Activated CD8-positive, alpha-beta memory T cell treated with anti-CD3 and anti-CD28 coated beads, Interleukin-2, amount 50 U/mL, for 1 hour (primary cell): ENCODE data around the gene RELN.

Experiments
- DNase-seq: peaks from one replicate; pipeline ENCODE4 v3.0.0-alpha.2; 2020; ENCODE audit errors: extremely low read depth

The RELN gene

GRCh38 chr7:103569621-103570305, 419.7 kb downstream of the RELN start:
- DNase-seq = no peak

DNA sequence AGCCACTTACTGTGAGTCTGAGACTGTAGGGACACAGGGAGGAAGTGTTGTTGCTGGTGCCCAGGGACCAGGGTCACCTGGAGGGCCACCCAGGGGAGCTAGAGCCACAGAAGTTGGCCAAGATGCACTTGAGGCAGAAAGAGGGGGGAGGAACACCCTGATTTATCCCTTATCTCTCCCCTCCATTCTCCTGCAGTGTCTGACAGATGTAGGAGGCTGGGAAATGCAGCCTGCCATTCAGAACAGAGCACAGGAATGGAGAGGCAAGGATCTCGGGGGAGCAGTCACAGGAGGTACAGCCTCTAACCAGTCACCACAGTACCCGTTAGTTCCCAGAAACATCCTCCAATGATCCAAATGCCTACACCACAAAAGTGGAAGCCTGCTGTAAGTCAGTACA, 425.0 kb downstream of the RELN start:
- DNase-seq = no peak

DNA sequence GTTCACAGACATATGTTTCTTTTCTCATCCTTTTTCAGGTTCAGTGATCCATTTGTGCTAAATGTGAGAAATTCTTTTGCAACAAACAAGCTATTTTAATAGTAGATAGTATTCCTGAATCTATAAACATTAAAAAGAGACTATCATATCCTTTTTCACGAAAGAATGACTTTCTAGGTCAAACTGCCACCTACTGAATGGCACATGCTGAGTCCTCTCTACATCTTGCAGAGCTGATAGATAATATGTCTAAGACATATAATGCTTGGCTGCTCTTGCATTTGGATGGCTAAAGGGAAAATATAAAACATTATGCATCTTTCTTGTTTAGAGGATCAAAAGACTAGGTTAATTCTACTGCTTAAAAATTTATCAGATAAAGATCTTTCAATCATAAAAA, 429.3 kb downstream of the RELN start:
- no peak for DNase-seq

- DNase-seq = no peak
Observed at GRCh38 chr7:103551016-103551415, 438.4 kb downstream of the RELN start.

DNA sequence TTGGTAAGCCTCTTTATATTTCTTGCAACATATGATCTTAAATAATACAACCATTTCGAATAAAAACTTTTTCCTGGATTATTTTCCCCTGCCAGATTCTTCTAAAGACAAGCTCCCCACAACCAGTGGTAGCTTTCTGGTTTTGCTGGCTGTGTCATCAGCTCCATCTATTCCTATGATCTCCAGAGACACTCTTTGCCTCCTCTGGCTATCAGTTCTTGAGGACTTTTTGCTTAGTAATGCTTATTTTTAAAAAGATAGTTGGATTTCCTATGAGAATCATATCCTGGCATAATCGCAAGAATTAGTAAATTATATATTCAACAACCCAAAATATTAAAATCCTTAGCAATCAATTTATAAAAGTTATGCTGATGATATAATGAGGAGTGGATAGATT, 439.7 kb downstream of the RELN start:
- DNase-seq = no peak

GRCh38 chr7:103547451-103548284, 441.8 kb downstream of the RELN start:
- no peak for DNase-seq

DNA sequence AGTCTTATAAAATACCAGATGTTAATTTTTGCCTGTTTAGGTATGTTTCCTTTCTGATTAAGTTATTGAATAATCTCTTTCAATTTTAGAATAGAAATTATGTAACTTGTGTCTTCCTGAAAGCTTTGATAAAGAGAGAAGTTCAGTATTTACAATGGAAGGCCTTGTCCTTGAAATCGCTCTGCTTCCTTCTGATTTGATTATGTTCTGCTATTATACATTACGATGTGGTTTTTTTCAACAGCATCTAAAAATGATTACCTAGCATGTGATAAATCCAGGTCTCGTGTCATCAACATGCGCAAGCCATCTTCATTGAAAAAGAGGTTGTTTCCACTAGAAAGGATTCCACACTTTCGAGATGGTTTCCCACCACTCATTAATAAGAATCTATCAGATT, 447.0 kb downstream of the RELN start:
- DNase-seq = no peak

DNA sequence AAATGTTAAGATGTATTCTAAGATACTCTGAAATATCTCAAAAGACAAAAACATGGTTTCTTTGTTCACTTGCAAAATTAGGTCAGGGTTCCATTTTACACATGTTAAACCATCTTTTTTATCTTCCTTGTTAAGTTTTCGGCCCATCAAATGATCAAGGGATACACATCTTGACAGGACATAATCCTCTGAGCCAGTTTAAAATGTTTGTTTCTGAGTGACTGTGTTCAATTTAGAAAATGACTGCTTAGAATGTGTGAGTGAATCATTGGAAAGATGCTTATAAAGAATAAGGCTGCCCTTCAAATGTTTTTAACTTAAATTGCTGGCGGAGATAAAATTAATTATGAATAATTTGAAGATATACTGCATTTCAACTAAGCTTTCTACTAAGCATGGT, 447.5 kb downstream of the RELN start:
- DNase-seq = no peak

DNA sequence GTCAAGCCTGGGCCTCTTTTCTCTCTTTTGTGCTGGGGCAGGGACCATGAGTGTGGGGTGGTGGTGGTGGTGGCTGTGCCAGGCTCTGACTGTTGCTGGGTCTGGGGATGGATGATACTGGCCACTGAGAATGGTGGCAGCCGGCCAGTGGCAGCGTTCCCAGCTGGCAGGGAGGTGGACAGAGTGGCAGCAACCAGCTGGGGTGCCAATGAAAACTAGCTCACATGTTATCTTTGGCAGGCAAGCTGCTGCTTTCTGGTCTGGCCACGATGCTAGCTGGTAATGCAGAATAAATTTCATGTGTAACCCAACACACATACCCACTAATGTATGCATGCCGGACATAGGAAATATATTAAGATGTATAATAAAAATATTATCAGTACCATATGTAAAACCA, 448.4 kb downstream of the RELN start:
- no peak for DNase-seq

- DNase-seq = no peak
Observed at GRCh38 chr7:103540338-103540737, 449.1 kb downstream of the RELN start.

GRCh38 chr7:103539875-103540274, 449.6 kb downstream of the RELN start:
- no peak for DNase-seq

- no peak for DNase-seq
Observed at GRCh38 chr7:103538964-103539709, 450.3 kb downstream of the RELN start.

- no peak for DNase-seq
Observed at GRCh38 chr7:103533761-103534160, 455.7 kb downstream of the RELN start.

GRCh38 chr7:103532955-103533354, 456.5 kb downstream of the RELN start:
- no peak for DNase-seq

GRCh38 chr7:103528152-103528551, 461.3 kb downstream of the RELN start:
- no peak for DNase-seq

DNA sequence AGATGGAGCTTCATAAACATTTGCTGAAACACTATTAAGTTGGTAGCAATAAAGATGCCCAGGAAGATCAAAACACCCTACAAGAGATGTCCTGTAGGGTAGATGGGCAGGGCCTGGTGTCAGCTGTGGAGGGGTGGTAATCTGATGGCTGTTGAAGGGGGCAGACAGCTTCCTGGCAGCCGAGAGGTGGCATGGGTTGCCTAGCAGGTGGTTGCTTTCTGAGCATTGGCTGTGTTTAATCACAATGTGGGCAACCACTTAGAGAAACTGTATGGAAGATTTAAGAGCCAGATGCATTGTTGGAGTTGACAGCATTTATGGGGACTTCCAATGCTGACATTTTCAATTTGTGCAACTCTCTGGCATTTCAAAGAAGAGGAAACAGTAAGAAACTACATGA, 463.5 kb downstream of the RELN start:
- no peak for DNase-seq

DNA sequence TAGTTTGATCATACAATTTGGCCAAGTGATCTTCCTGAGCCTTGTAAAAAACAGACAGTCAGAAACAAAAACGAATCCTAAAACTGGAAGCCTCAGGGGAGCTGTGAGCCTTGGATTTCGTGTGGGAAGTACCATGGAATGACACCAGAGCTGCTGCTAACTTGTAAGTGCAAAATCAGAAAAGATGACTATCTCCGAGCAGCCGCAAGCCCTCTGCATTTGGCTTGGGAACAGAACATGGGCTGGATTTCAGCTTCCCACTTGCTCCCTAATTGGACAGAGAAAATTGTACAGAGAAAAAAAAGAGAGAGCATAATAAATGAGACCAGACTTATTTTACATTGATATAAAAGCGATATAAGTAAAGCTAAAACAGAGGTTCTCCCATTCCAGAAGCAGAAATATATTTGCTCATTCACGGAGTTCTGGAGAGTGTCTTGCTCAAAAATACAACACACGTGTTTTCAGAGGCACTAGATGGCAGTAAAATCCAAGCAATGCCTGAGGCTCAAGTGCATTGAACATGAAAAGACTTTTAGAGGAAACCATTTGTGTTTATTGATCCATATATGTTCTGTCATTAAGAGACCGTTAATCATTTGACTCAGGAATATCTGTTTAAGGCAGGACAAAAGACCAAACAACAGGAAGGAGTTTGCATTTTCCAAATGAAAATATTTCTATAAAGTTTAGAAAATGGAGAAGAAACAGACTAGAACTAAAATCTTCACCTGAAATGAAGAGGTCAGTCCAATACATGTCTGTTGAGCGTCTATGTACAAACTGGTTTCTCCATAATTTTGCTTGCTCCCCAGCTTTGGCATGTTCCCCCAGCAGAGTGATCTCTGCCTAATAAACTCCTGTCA, 465.2 kb downstream of the RELN start:
- no peak for DNase-seq

- DNase-seq = no peak
Observed at GRCh38 chr7:103521937-103522336, 467.5 kb downstream of the RELN start.

DNA sequence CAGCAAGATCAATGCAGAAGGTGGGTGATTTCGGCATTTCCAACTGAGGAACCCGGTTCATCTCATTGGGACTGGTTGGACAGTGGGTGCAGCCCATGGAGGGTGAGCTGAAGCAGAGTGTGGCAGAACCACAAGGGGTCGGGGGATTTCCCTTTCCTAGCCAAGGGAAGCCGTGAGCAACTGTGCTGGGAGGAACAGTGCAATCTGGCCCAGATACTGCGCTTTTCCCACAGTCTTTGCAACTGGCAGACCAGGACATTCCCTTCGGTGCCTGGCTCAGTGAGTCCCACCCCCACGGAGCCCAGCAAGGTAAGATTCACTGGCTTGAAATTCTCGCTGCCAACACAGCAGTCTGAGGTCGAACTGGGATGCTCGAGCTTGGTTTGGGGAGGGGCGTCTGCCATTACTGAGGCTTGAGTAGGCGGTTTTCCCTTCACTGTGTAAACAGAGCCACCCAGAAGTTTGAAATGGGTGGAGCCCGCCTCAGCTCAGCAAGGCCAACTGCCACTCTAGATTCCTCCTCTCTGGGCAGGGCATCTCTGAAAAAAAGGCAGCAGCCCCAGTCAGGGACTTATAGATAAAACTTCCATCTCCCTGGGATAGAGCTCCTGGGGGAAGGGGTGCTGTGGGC, 484.8 kb downstream of the RELN start:
- no peak for DNase-seq

DNA sequence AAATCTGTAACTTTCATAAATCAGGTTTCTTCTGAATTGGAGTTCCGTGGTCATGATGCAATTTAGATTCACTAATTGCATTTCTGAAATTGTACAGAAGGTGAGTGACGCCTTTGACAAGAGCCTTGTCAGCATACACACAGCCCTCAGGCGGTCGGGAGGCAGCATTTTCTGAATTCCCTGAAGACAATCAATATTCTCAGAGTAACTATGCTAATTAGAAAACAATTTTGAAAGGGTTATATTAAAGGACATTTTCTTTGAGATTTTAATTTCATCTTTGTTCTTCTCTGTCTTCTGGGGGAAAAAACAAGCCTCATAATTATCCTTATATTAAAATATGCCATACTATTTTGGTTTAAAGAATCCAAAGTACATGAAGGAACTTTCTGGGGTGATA, 488.3 kb downstream of the RELN start:
- no peak for DNase-seq

GRCh38 chr7:103499976-103500375, 489.5 kb downstream of the RELN start:
- DNase-seq = no peak
